22Rv1 (cell line): ENCODE data around the gene PODN.

Source experiments
- ZFX ChIP-seq: fragments of 450-650 bp; IDR thresholded peaks from 2 replicates; pipeline ENCODE4 v1.6.1; 2017; ENCODE audit warnings: antibody characterized with exemption, borderline replicate concordance
- TF ChIP-seq, protein P1 (sequence below): fragments of 450-650 bp; IDR thresholded peaks from 2 replicates; pipeline ENCODE4 v1.5.1; 2017; ENCODE audit warnings: mild to moderate bottlenecking

DNA sequence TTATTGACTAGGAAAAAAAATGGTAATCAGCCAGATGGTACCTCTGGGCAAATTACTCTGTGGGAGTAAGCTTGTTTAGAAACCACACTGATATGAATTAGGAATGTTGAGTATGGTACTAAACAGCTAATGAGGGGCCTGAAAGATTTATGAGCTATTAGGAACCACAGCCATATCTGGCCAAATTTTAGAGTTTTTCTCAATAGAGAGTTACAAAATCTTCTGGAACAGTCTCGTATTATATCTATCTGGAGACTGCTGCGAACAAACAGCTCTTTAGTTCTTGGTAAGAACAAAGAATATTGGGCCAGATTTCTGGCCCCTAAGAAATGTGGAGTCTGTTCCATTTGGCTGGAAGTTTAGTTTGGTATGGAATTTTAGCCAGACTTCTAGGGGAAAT, 4.9 kb upstream of the PODN start:
- TF ChIP-seq, protein P1, sequence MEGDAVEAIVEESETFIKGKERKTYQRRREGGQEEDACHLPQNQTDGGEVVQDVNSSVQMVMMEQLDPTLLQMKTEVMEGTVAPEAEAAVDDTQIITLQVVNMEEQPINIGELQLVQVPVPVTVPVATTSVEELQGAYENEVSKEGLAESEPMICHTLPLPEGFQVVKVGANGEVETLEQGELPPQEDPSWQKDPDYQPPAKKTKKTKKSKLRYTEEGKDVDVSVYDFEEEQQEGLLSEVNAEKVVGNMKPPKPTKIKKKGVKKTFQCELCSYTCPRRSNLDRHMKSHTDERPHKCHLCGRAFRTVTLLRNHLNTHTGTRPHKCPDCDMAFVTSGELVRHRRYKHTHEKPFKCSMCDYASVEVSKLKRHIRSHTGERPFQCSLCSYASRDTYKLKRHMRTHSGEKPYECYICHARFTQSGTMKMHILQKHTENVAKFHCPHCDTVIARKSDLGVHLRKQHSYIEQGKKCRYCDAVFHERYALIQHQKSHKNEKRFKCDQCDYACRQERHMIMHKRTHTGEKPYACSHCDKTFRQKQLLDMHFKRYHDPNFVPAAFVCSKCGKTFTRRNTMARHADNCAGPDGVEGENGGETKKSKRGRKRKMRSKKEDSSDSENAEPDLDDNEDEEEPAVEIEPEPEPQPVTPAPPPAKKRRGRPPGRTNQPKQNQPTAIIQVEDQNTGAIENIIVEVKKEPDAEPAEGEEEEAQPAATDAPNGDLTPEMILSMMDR = no peak
- no peak for TF ChIP-seq ZFX
